Thymus (tissue), 11 donors: Measurements from ENCODE around the gene FBXW8. TPM values are rescaled to one million over a fixed set of nuclear protein-coding genes. Genes with fewer than 3 reads are reported as not detected.
A peak's percentile ranks its signal among the peaks of the same experiment; 100 is the strongest.

Experiments used
- DNase-seq, 9 donors: peaks; one replicate each; pipeline ENCODE4 v3.0.0-alpha.2; 2013; ENCODE audit warnings: low spot score in 9 of 9, low read depth in 6 of 9, missing footprints in 1 of 9
- H3K27ac ChIP-seq, 2 donors: one replicate each; pipeline ENCODE4 v1.5.1; 2013; ENCODE audit warnings: control low read depth in 1 of 2, low read depth in 1 of 2, low read length in 1 of 2, mild to moderate bottlenecking in 1 of 2, moderate library complexity in 1 of 2
- H3K27me3 ChIP-seq, 2 donors: one replicate each; pipeline ENCODE4 v1.5.1; 2013; ENCODE audit warnings: low read length in 1 of 2; ENCODE audit not compliant: control insufficient read depth in 2 of 2, insufficient read depth in 1 of 2
- H3K36me3 ChIP-seq, 2 donors: one replicate each; pipeline ENCODE4 v1.5.1; 2013; ENCODE audit warnings: low read length in 1 of 2, mild to moderate bottlenecking in 1 of 2, moderate library complexity in 1 of 2; ENCODE audit not compliant: control insufficient read depth in 2 of 2, insufficient read depth in 2 of 2
- H3K4me1 ChIP-seq, 2 donors: one replicate each; pipeline ENCODE4 v1.5.1; 2013; ENCODE audit warnings: low read length in 2 of 2; ENCODE audit not compliant: control insufficient read depth in 2 of 2, insufficient read depth in 2 of 2
- H3K4me3 ChIP-seq, 2 donors: one replicate each; pipeline ENCODE4 v1.5.1; 2013; ENCODE audit warnings: low read length in 2 of 2, control low read depth in 1 of 2, mild to moderate bottlenecking in 1 of 2
- H3K9me3 ChIP-seq, 2 donors: one replicate each; pipeline ENCODE4 v1.5.1; 2013; ENCODE audit warnings: low read length in 1 of 2, mild to moderate bottlenecking in 1 of 2; ENCODE audit not compliant: control insufficient read depth in 2 of 2, insufficient read depth in 1 of 2
- WGBS: extraction: QIAGEN DNeasy Blood & Tissue Kit; methylation state at CpG from one replicate; pipeline ENCODE4 v1.1.7; 2013; 5-methylcytosine and 5-hydroxymethylcytosine counted together
- polyA plus RNA-seq: library from polyadenylated mRNA; stranded (reverse); fragments of 200-250 nt; gene quantifications from one replicate; pipeline ENCODE4 v1.2.3, GENCODE V29; 2013
- total RNA-seq: library from RNA; stranded (reverse); fragments of 120-200 nt; gene quantifications from one replicate; pipeline ENCODE4 v1.2.4, GENCODE V29; 2013
- donor health status: healthy.

Gene FBXW8
- total and polyA plus RNA-seq, 2 donors, result 4.5 to 6.0 TPM

DNA sequence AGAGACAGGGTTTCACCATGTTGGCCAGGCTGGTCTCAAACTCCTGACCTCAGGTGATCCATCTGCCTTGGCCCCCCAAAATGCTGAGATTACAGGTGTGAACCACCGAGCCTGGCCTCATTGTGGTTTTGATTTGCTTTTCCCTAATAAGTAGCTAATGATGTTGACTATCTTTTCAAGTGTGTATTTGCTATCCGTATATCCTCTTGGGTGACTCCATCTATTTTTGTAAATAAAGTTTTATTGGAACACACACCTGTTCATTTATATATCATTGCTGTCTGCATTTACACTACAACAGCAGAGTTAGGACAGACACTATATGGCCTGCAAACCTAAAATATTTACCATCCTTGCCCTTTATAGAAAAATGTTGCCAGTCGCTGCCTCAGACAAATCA lies 15.8 kb upstream of the FBXW8 start:
- Histone ChIP-seq H3K9me3 (peaks cover 0 to 1% of the 10 kb centered on the region in 2 donors), H3K27ac (no peak overlapping the region), H3K4me3 (no peak overlapping the region), H3K4me1 (no peaks in the 10 kb centered on the region), H3K27me3 (peaks cover 0 to 3% of the 10 kb centered on the region in 2 donors), H3K36me3 (no peaks in the 10 kb centered on the region)
- no peak for DNase-seq
- WGBS, result 92% methylated on average over 3 of the region's 3 CpGs

- Histone ChIP-seq H3K36me3 (no peaks in the 10 kb centered on the region), H3K9me3 (peaks cover 0 to 1% of the 10 kb centered on the region in 2 donors), H3K27ac (no peak overlapping the region), H3K4me1 (no peaks in the 10 kb centered on the region), H3K4me3 (no peak overlapping the region), H3K27me3 (peaks cover 0 to 3% of the 10 kb centered on the region in 2 donors)
- DNase-seq, result no peak
- WGBS, result 82% methylated on average over 7 of the region's 7 CpGs
Observed at GRCh38 chr12:116896411-116896924, 14.3 kb upstream of the FBXW8 start.

DNA sequence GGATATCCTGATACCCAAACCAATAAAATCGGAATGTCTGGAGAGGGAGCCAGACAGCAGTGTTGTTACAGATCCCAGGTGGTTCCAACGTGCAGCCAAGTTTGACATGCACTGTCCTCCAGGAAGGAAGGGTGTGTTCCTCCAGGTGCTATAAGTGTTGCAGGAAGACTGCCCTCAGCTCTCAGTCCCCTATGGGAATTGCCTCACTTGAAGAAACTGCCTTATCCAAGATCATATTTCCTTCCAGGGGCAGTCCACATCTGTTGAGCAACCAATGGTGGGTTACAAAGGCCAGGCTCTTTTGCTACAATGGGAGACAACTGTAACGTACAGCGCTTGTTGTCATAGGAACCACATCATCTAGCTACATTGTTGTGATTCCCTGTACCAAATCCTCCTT lies 13.3 kb upstream of the FBXW8 start:
- Histone ChIP-seq H3K4me3 (no peak overlapping the region), H3K4me1 (no peaks in the 10 kb centered on the region), H3K27me3 (peaks cover 0 to 3% of the 10 kb centered on the region in 2 donors), H3K9me3 (peaks cover 0 to 1% of the 10 kb centered on the region in 2 donors), H3K27ac (no peak overlapping the region), H3K36me3 (no peaks in the 10 kb centered on the region)
- WGBS, result 81% methylated on average over 4 of the region's 4 CpGs
- no peak for DNase-seq

GRCh38 chr12:116898669-116899068 lies 12.1 kb upstream of the FBXW8 start:
- H3K4me1 ChIP-seq, result no peaks in the 10 kb centered on the region
- H3K9me3 ChIP-seq, result peaks cover 0 to 1% of the 10 kb centered on the region in 2 donors
- no peak overlapping the region for H3K27ac ChIP-seq
- H3K27me3 ChIP-seq, result peaks cover 0 to 5% of the 10 kb centered on the region in 2 donors
- H3K4me3 ChIP-seq, result no peak overlapping the region
- DNase-seq, result no peak
- WGBS, result 72% methylated on average over 3 of the region's 3 CpGs
- H3K36me3 ChIP-seq, result no peaks in the 10 kb centered on the region

GRCh38 chr12:116901612-116902011 lies 9.1 kb upstream of the FBXW8 start:
- WGBS, result 94% methylated on average over 2 of the region's 2 CpGs
- peaks cover 0 to 10% of the 10 kb centered on the region in 2 donors for H3K27me3 ChIP-seq

DNA sequence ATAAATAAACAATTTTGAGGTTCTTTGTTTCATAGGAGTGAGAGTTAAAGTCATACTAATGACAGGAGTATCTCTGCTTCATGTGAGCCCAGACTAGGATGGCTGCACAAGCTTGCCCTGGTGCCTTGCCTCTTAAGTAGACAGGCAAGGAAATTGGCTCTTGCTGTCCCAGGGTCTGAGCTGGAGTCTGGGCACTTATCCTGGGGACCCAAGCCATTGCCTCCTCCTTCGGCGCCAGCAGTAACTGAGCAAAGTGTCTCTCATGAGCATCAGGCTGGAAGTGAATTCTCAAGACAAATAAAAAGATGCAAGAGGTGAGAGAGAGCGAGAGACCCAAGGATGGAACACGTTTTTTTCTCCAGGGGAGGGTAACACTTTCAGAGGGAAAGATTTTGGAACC lies 6.9 kb upstream of the FBXW8 start:
- Histone ChIP-seq H3K4me1 (no peaks in the 10 kb centered on the region), H3K36me3 (no peaks in the 10 kb centered on the region), H3K9me3 (no peaks in the 10 kb centered on the region), H3K27me3 (peaks cover 0 to 11% of the 10 kb centered on the region in 2 donors), H3K27ac (no peak overlapping the region), H3K4me3 (no peak overlapping the region)
- no peak for DNase-seq
- 83% methylated on average over 4 of the region's 4 CpGs for WGBS

More at GRCh38 chr12:116901612-116902011, 9.1 kb upstream of the FBXW8 start:
- H3K4me1 ChIP-seq, result no peaks in the 10 kb centered on the region
- H3K9me3 ChIP-seq, result peaks cover 0 to 1% of the 10 kb centered on the region in 2 donors
- H3K27ac ChIP-seq, result no peak overlapping the region
- no peaks in the 10 kb centered on the region for H3K36me3 ChIP-seq
- no peak for DNase-seq
- H3K4me3 ChIP-seq, result no peak overlapping the region

GRCh38 chr12:116906285-116906684 lies 4.5 kb upstream of the FBXW8 start:
- Histone ChIP-seq H3K36me3 (no peaks in the 10 kb centered on the region), H3K4me1 (no peaks in the 10 kb centered on the region), H3K27me3 (peaks cover 0 to 13% of the 10 kb centered on the region in 2 donors), H3K27ac (no peak overlapping the region), H3K4me3 (no peak overlapping the region), H3K9me3 (no peaks in the 10 kb centered on the region)
- 95% methylated on average over 4 of the region's 4 CpGs for WGBS
- no peak for DNase-seq

- Histone ChIP-seq H3K36me3 (peaks cover 0 to 4% of the 10 kb centered on the region in 2 donors), H3K4me3 (peak overlapping the region; percentile 41 to 92), H3K4me1 (peaks cover 0 to 3% of the 10 kb centered on the region in 2 donors), H3K27me3 (peaks cover 0 to 9% of the 10 kb centered on the region in 2 donors), H3K27ac (no peak overlapping the region), H3K9me3 (no peaks in the 10 kb centered on the region)
- DNase-seq, result no peak
- 69% methylated on average over 4 of the region's 4 CpGs for WGBS
Observed at GRCh38 chr12:116910280-116910644, 488 bp upstream of the FBXW8 start.

DNA sequence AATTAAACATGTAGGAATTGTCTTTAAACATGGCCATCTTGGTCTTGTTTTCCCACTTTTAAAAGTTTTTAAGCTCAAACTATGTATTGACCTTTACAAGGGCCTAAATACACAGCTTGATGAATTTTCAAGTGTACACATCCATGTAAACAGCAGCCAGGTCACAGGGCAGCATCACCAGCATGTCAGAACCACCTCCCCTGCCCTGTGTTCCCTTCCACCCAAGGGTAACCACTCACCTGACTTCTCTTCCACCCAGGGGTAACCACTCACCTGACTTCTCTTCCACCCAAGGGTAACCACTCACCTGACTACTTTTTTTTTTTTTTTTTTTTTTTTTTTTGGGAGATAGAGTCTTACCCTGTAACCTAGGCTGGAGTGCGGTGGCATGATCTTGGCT lies 4.6 kb downstream of the FBXW8 start:
- Histone ChIP-seq H3K27ac (no peak overlapping the region), H3K36me3 (peaks cover 0 to 4% of the 10 kb centered on the region in 2 donors), H3K4me1 (peaks cover 0 to 8% of the 10 kb centered on the region in 2 donors)

More for the DNA sequence above, 4.6 kb downstream of the FBXW8 start:
- Histone ChIP-seq H3K27me3 (no peaks in the 10 kb centered on the region), H3K9me3 (no peaks in the 10 kb centered on the region), H3K4me3 (no peak overlapping the region)
- DNase-seq, result no peak
- 100% methylated on average over 1 of the region's 1 CpG for WGBS
